GM12874 (cell line): ENCODE data around the gene DSN1.

Experiments used
- CTCF ChIP-seq: IDR thresholded peaks from 2 replicates; pipeline ENCODE4 v1.5.1; 2011; ENCODE audit warnings: low read depth, mild to moderate bottlenecking, control low read depth, low read length, moderate library complexity; ENCODE audit not compliant: insufficient read depth

DSN1 gene

DNA sequence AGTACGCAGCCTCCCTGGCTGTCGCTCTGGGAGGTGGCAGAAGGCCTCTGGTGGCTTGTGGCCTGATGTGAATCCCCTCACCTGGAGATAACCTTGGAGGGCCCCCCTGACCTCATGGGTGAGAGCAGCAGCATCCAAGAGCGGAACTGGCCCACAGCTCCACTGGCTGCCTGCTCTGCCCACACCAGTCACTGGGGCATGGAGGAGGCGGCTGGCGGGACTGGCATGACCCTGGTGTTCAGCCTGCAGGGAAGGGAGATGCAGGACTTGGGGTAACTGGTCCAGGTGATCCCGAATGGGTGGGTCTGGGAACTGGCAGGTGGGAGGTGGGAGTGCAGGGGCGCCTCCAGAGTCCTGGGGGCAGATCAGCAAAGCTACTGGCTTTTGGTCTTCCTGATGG is 10.6 kb upstream of the DSN1 start:
- TF ChIP-seq CTCF = no peak

DNA sequence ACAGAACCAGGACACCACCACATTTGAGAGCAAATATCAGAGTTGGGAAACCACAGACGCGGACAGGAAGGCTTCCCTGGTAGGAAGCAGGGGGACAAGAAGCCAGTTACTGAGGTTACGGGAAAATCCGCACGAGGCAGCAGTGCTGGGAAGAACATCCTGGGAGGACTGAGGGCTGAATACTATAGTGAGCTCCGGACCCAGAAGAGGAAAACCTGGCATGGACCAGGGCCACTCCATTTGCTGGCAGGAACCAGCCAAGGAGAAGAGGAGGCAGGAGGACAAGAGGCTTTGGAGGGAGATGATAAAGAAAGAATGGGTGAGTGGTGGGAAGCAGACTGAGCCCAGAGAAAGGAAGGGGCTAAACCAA is 6.1 kb upstream of the DSN1 start:
- TF ChIP-seq CTCF = no peak

- TF ChIP-seq CTCF = no peak
These were observed 5.5 kb upstream of the DSN1 start for GRCh38 chr20:36778831-36779655.

DNA sequence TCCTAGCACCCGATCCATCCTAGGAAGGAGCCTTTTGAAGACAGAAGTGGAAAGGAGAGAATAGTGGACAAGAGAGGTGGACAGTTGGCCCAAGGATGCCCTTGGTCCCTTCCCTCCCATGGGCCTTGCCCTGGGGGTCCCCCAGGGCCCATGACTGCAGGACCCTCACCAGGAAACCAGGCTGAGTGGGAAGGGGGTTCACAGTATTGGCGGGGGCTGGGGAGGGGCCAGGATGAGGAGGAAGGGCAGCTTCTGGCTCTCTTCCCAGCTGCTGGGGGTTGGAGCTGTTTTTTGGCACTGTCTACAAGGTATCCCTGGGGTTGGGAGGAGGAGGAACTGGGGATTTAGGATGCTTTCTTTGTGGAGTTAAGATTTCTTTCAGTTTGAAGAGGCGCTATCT is 4.0 kb upstream of the DSN1 start:
- no peak for TF ChIP-seq CTCF

DNA sequence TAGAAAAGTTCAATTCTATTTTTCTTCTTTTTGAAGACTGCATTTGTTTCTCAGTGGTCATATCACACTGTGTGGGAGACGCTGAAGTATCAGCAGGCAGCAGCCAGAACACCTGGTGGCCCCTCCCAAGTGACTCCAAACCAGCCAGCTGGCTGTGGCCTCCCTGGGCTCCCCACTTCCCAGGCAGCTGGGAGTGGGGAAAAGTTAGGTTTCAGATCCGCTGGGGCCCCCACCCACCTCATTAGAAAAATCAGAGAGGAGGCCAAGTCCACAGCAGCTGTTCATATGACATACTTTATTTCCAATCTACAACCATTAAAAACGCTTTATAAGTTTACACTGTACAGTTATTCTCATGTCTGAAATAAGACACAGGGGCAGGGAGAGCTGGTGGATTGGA is 3.6 kb upstream of the DSN1 start:
- TF ChIP-seq CTCF = no peak

GRCh38 chr20:36775826-36776225 is 2.3 kb upstream of the DSN1 start:
- TF ChIP-seq CTCF = no peak

- no peak for TF ChIP-seq CTCF
These were observed 1.6 kb upstream of the DSN1 start for GRCh38 chr20:36775196-36775595.
